GM12878 (cell line): ENCODE results near the gene CAMK1.

Experiments
- ATF3 ChIP-seq: IDR thresholded peaks from 2 replicates; pipeline ENCODE4 v1.6.1; 2011; ENCODE audit warnings: low read depth, mild to moderate bottlenecking, low read length, moderate library complexity, borderline replicate concordance; ENCODE audit errors: extremely low read depth
- ETV6 ChIP-seq, 2 experiments: fragments of 450-650 bp in 1 of 2; IDR thresholded peaks in 1 of 2; conservative IDR thresholded peaks in 1 of 2; 2 replicates each; pipeline ENCODE4 v1.6.1; 2014; ENCODE audit warnings: antibody characterized with exemption in 1 of 2, borderline replicate concordance in 1 of 2, low read depth in 1 of 2, mild to moderate bottlenecking in 1 of 2, moderate library complexity in 1 of 2
- EZH2 ChIP-seq: IDR thresholded peaks from 2 replicates; pipeline ENCODE4 v1.6.1; 2012; ENCODE audit warnings: low read depth, mild to moderate bottlenecking, control low read depth, inconsistent platforms, low read length, borderline replicate concordance; ENCODE audit not compliant: control insufficient read depth
- FOS ChIP-seq: IDR thresholded peaks from 3 replicates; pipeline ENCODE4 v1.6.1; 2011; ENCODE audit warnings: borderline replicate concordance; ENCODE audit not compliant: insufficient read length; ENCODE audit errors: extremely low read depth
- FOXM1 ChIP-seq: IDR thresholded peaks from 2 replicates; pipeline ENCODE4 v1.6.1; 2012; ENCODE audit warnings: low read depth, mild to moderate bottlenecking, inconsistent platforms, low read length, moderate library complexity
- POLR2A ChIP-seq: IDR thresholded peaks from 2 replicates; pipeline ENCODE4 v1.6.1; 2011; ENCODE audit warnings: low read depth, mild to moderate bottlenecking, low read length
- RAD21 ChIP-seq: IDR thresholded peaks from 2 replicates; pipeline ENCODE4 v1.6.1; 2011; ENCODE audit warnings: mild to moderate bottlenecking, low read depth, low read length, moderate library complexity; ENCODE audit not compliant: insufficient read depth
- STAT1 ChIP-seq: fragments of 450-650 bp; conservative IDR thresholded peaks from 2 replicates; pipeline ENCODE4 v1.6.1; 2014; ENCODE audit warnings: antibody characterized with exemption, mild to moderate bottlenecking
- ZZZ3 ChIP-seq: IDR thresholded peaks from 2 replicates; pipeline ENCODE4 v1.6.1; 2011; ENCODE audit warnings: low read depth; ENCODE audit not compliant: control insufficient read depth, insufficient read length
- TF ChIP-seq, protein P1 (sequence below), 3 experiments: IDR thresholded peaks in 2 of 3; conservative IDR thresholded peaks in 1 of 3; 2 replicates each; pipeline ENCODE4 v1.5.1; 2011; ENCODE audit warnings: low read depth in 3 of 3, low read length in 3 of 3, mild to moderate bottlenecking in 3 of 3, control low read depth in 2 of 3, moderate library complexity in 2 of 3, inconsistent platforms in 1 of 3, mixed read lengths in 1 of 3; ENCODE audit not compliant: control insufficient read depth in 2 of 3, insufficient read depth in 1 of 3; ENCODE audit errors: extremely low read depth in 1 of 3
- TF ChIP-seq, protein P2 (sequence below): IDR thresholded peaks from 2 replicates; pipeline ENCODE4 v1.6.1; 2012; ENCODE audit warnings: mild to moderate bottlenecking, low read depth, low read length

DNA sequence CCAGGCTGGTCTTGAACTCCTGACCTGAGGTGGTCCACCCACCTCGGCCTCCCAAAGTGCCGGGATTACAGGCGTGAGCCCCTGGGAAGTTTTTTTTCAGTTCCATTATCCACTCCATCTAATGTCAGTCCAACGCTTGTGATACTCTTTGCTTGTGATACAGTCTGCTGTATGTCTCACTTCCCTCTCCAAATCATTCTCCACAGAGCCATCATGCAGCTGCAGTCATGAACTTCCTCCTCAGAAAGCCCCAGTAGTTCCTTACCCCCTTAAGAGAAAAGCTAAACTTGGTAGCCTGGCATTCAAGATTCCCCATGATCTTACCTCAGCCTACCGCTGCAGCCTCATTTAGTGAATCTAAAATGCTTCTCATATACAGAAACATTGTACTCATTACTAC, 25.5 kb upstream of the CAMK1 start:
- TF ChIP-seq STAT1 (no peak), EZH2 (no peak), ETV6 (conservative IDR thresholded peaks at IDR 0.05 in 1 of 2, IDR thresholded peaks at IDR 0.05 in 1 of 2; ENCODE audit: borderline replicate concordance in 1 of 2, low read depth in 1 of 2) (no peak), POLR2A (no peak), FOS (no peak), ATF3 (no peak), FOXM1 (no peak), ZZZ3 (no peak), RAD21 (no peak)
- TF ChIP-seq, protein P1, sequence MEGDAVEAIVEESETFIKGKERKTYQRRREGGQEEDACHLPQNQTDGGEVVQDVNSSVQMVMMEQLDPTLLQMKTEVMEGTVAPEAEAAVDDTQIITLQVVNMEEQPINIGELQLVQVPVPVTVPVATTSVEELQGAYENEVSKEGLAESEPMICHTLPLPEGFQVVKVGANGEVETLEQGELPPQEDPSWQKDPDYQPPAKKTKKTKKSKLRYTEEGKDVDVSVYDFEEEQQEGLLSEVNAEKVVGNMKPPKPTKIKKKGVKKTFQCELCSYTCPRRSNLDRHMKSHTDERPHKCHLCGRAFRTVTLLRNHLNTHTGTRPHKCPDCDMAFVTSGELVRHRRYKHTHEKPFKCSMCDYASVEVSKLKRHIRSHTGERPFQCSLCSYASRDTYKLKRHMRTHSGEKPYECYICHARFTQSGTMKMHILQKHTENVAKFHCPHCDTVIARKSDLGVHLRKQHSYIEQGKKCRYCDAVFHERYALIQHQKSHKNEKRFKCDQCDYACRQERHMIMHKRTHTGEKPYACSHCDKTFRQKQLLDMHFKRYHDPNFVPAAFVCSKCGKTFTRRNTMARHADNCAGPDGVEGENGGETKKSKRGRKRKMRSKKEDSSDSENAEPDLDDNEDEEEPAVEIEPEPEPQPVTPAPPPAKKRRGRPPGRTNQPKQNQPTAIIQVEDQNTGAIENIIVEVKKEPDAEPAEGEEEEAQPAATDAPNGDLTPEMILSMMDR (IDR thresholded peaks at IDR 0.05 in 2 of 3, conservative IDR thresholded peaks at IDR 0.05 in 1 of 3; ENCODE audit: control insufficient read depth in 2 of 3, extremely low read depth in 1 of 3, insufficient read depth in 1 of 3, low read depth in 3 of 3, low read length in 3 of 3): no peak
- TF ChIP-seq, protein P2, sequence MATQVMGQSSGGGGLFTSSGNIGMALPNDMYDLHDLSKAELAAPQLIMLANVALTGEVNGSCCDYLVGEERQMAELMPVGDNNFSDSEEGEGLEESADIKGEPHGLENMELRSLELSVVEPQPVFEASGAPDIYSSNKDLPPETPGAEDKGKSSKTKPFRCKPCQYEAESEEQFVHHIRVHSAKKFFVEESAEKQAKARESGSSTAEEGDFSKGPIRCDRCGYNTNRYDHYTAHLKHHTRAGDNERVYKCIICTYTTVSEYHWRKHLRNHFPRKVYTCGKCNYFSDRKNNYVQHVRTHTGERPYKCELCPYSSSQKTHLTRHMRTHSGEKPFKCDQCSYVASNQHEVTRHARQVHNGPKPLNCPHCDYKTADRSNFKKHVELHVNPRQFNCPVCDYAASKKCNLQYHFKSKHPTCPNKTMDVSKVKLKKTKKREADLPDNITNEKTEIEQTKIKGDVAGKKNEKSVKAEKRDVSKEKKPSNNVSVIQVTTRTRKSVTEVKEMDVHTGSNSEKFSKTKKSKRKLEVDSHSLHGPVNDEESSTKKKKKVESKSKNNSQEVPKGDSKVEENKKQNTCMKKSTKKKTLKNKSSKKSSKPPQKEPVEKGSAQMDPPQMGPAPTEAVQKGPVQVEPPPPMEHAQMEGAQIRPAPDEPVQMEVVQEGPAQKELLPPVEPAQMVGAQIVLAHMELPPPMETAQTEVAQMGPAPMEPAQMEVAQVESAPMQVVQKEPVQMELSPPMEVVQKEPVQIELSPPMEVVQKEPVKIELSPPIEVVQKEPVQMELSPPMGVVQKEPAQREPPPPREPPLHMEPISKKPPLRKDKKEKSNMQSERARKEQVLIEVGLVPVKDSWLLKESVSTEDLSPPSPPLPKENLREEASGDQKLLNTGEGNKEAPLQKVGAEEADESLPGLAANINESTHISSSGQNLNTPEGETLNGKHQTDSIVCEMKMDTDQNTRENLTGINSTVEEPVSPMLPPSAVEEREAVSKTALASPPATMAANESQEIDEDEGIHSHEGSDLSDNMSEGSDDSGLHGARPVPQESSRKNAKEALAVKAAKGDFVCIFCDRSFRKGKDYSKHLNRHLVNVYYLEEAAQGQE: no peak
